Measurements from ENCODE around the gene FAM53B.
"Not testable (repeated sequence)": the region's sequence is repeated elsewhere in the genome, so short reads cannot be mapped to it uniquely, and the experiment has no call there.

GRCh38 chr10:124782900-124783299 is 38.7 kb upstream of the FAM53B start:
- not testable (repeated sequence) for TF ChIP-seq CTCF, POLR2A (IDR thresholded peaks at IDR 0.05)

Data from tibial nerve (tissue), 3 donors.